Measurements from ENCODE around the gene APBA1.
"Not testable (repeated sequence)": the region's sequence is repeated elsewhere in the genome, so short reads cannot be mapped to it uniquely, and the experiment has no call there.

The APBA1 gene

GRCh38 chr9:69444021-69444420, 228.2 kb downstream of the APBA1 start:
- Histone ChIP-seq H3K27ac (ENCODE audit: insufficient read depth, low read length, poor library complexity, severe bottlenecking) (no peak overlapping the region), H3K4me3 (ENCODE audit: insufficient read depth, low read depth, low read length, poor library complexity, severe bottlenecking) (no peak overlapping the region), H3K27me3 (replicated peaks; ENCODE audit: control insufficient read depth, insufficient read depth, low read length, poor library complexity, severe bottlenecking) (no peaks in the 10 kb centered on the region), H3K4me1 (ENCODE audit: control insufficient read depth, insufficient read depth, low read length, poor library complexity, severe bottlenecking) (no peaks in the 10 kb centered on the region), H3K9me3 (ENCODE audit: control insufficient read depth, low read length) (no peaks in the 10 kb centered on the region), H3K36me3 (ENCODE audit: control insufficient read depth, insufficient read depth, low read length) (no peaks in the 10 kb centered on the region)
- DNase-seq = no peak

DNA sequence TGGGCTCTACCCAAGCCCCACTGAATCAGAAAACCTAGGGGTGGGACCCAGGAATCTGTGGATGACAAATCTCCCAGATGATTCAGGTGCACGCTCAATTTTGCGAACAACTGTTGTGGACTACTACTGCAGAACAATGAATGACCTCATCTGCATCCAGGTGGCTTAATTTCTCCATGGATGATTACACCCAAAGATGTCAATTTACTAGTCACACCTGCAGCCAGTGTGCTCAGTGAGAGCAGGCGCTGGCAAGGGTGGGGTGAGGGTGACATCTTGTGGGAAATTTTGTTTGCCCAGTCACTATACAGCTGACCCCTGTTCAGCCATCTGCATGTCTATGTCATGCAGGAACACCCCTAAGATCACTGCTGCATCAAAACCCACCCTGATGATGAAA, 229.0 kb downstream of the APBA1 start:
- DNase-seq = no peak
- H3K36me3 ChIP-seq (ENCODE audit: control insufficient read depth, insufficient read depth, low read length) = no peaks in the 10 kb centered on the region
- H3K4me1 ChIP-seq (ENCODE audit: control insufficient read depth, insufficient read depth, low read length, poor library complexity, severe bottlenecking) = no peaks in the 10 kb centered on the region
- no peaks in the 10 kb centered on the region for H3K9me3 ChIP-seq (ENCODE audit: control insufficient read depth, low read length)
- H3K27me3 ChIP-seq (replicated peaks; ENCODE audit: control insufficient read depth, insufficient read depth, low read length, poor library complexity, severe bottlenecking) = no peaks in the 10 kb centered on the region
- no peak overlapping the region for H3K27ac ChIP-seq (ENCODE audit: insufficient read depth, low read length, poor library complexity, severe bottlenecking)
- H3K4me3 ChIP-seq (ENCODE audit: insufficient read depth, low read depth, low read length, poor library complexity, severe bottlenecking) = no peak overlapping the region

DNA sequence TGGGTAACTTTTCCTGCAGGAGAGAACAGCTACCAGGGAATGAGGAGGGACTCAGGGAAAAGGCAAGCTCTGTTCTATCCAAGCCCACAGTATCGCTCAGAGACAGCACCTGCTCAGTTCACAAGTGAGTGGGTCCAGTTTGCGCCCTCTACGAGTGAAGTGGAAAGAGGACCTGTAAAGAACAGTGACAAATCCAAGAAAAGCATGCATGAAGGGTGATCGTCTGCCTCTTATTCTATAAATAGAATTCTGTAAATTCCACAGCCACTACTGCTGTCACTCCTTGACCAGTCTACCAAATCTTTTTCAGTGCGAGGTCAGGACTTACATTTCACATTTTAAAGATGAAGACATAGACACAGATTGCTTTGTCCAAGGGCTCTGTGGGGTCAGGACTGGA, 229.7 kb downstream of the APBA1 start:
- H3K36me3 ChIP-seq (ENCODE audit: control insufficient read depth, insufficient read depth, low read length) = no peaks in the 10 kb centered on the region
- no peak overlapping the region for H3K4me3 ChIP-seq (ENCODE audit: insufficient read depth, low read depth, low read length, poor library complexity, severe bottlenecking)
- no peaks in the 10 kb centered on the region for H3K9me3 ChIP-seq (ENCODE audit: control insufficient read depth, low read length)
- DNase-seq = no peak
- H3K4me1 ChIP-seq (ENCODE audit: control insufficient read depth, insufficient read depth, low read length, poor library complexity, severe bottlenecking) = no peaks in the 10 kb centered on the region
- no peaks in the 10 kb centered on the region for H3K27me3 ChIP-seq (replicated peaks; ENCODE audit: control insufficient read depth, insufficient read depth, low read length, poor library complexity, severe bottlenecking)
- H3K27ac ChIP-seq (ENCODE audit: insufficient read depth, low read length, poor library complexity, severe bottlenecking) = no peak overlapping the region

DNA sequence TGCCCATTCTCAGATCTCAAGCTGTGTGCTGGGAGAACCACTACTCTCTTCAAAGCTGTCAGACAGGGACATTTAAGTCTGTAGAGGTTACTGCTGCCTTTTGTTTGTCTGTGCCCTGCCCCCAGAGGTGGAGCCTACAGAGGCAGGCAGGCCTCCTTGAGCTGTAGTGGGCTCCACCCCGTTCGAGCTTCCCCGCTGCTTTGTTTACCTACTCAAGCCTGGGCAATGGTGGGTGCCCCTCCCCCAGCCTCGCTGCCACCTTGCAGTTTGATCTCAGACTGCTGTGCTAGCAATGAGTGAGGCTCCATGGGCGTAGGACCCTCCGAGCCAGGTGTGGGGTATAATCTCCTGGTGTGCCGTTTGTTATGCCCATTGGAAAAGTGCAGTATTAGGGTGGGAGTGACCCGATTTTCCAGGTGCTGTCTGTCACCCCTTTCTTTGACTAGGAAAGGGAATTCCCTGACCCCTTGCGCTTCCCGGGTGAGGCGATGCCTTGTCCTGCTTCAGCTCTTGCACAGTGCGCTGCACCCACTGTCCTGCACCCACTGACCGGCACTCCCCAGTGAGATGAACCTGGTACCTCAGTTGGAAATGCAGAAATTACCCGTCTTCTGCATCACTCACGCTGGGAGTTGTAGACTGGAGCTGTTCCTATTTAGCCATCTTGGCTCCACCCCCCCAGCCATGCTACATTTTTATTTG, 231.8 kb downstream of the APBA1 start:
- not testable (repeated sequence) for H3K4me1 ChIP-seq (ENCODE audit: control insufficient read depth, insufficient read depth, low read length, poor library complexity, severe bottlenecking); H3K27me3 ChIP-seq (replicated peaks; ENCODE audit: control insufficient read depth, insufficient read depth, low read length, poor library complexity, severe bottlenecking); H3K4me3 ChIP-seq (ENCODE audit: insufficient read depth, low read depth, low read length, poor library complexity, severe bottlenecking); H3K36me3 ChIP-seq (ENCODE audit: control insufficient read depth, insufficient read depth, low read length); H3K27ac ChIP-seq (ENCODE audit: insufficient read depth, low read length, poor library complexity, severe bottlenecking); DNase-seq; H3K9me3 ChIP-seq (ENCODE audit: control insufficient read depth, low read length)

GRCh38 chr9:69439654-69440053, 232.5 kb downstream of the APBA1 start:
- not testable (repeated sequence) for H3K27me3 ChIP-seq (replicated peaks; ENCODE audit: control insufficient read depth, insufficient read depth, low read length, poor library complexity, severe bottlenecking); H3K4me3 ChIP-seq (ENCODE audit: insufficient read depth, low read depth, low read length, poor library complexity, severe bottlenecking); H3K9me3 ChIP-seq (ENCODE audit: control insufficient read depth, low read length); H3K27ac ChIP-seq (ENCODE audit: insufficient read depth, low read length, poor library complexity, severe bottlenecking); H3K36me3 ChIP-seq (ENCODE audit: control insufficient read depth, insufficient read depth, low read length); H3K4me1 ChIP-seq (ENCODE audit: control insufficient read depth, insufficient read depth, low read length, poor library complexity, severe bottlenecking); DNase-seq

DNA sequence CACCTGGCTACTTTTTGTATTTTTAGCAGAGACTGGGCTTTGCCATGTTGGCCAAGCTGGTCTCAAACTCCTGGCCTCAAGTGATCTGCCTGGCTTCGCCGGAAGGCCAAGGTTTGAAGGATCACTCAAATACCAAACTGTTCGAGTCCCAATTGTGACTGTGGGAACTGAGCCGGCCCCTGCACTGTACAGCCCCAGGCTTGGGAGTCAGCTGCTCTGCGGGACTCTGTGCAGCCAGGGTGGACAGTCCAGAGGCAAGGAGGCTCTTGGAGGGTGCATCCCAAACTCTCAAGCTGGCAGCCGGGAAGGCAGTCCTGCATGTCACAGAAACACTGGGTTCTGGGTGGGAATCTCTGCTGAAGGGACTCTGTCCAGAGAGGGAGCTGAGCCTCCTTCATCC, 238.2 kb downstream of the APBA1 start:
- Histone ChIP-seq H3K4me3 (ENCODE audit: insufficient read depth, low read depth, low read length, poor library complexity, severe bottlenecking) (no peak overlapping the region), H3K36me3 (ENCODE audit: control insufficient read depth, insufficient read depth, low read length) (no peaks in the 10 kb centered on the region), H3K9me3 (ENCODE audit: control insufficient read depth, low read length) (no peaks in the 10 kb centered on the region), H3K27ac (ENCODE audit: insufficient read depth, low read length, poor library complexity, severe bottlenecking) (no peak overlapping the region), H3K4me1 (ENCODE audit: control insufficient read depth, insufficient read depth, low read length, poor library complexity, severe bottlenecking) (no peaks in the 10 kb centered on the region), H3K27me3 (replicated peaks; ENCODE audit: control insufficient read depth, insufficient read depth, low read length, poor library complexity, severe bottlenecking) (no peaks in the 10 kb centered on the region)
- no peak for DNase-seq

GRCh38 chr9:69433392-69433791, 238.8 kb downstream of the APBA1 start:
- Histone ChIP-seq H3K27ac (ENCODE audit: insufficient read depth, low read length, poor library complexity, severe bottlenecking) (no peak overlapping the region), H3K9me3 (ENCODE audit: control insufficient read depth, low read length) (no peaks in the 10 kb centered on the region), H3K36me3 (ENCODE audit: control insufficient read depth, insufficient read depth, low read length) (no peaks in the 10 kb centered on the region), H3K4me1 (ENCODE audit: control insufficient read depth, insufficient read depth, low read length, poor library complexity, severe bottlenecking) (no peaks in the 10 kb centered on the region), H3K4me3 (ENCODE audit: insufficient read depth, low read depth, low read length, poor library complexity, severe bottlenecking) (no peak overlapping the region), H3K27me3 (replicated peaks; ENCODE audit: control insufficient read depth, insufficient read depth, low read length, poor library complexity, severe bottlenecking) (no peaks in the 10 kb centered on the region)
- no peak for DNase-seq

GRCh38 chr9:69432623-69433022, 239.5 kb downstream of the APBA1 start:
- no peaks in the 10 kb centered on the region for H3K36me3 ChIP-seq (ENCODE audit: control insufficient read depth, insufficient read depth, low read length)
- no peaks in the 10 kb centered on the region for H3K4me1 ChIP-seq (ENCODE audit: control insufficient read depth, insufficient read depth, low read length, poor library complexity, severe bottlenecking)
- no peaks in the 10 kb centered on the region for H3K27me3 ChIP-seq (replicated peaks; ENCODE audit: control insufficient read depth, insufficient read depth, low read length, poor library complexity, severe bottlenecking)
- no peak for DNase-seq
- H3K9me3 ChIP-seq (ENCODE audit: control insufficient read depth, low read length) = no peaks in the 10 kb centered on the region
- H3K4me3 ChIP-seq (ENCODE audit: insufficient read depth, low read depth, low read length, poor library complexity, severe bottlenecking) = no peak overlapping the region
- no peak overlapping the region for H3K27ac ChIP-seq (ENCODE audit: insufficient read depth, low read length, poor library complexity, severe bottlenecking)

GRCh38 chr9:69431777-69432176, 240.4 kb downstream of the APBA1 start:
- no peaks in the 10 kb centered on the region for H3K27me3 ChIP-seq (replicated peaks; ENCODE audit: control insufficient read depth, insufficient read depth, low read length, poor library complexity, severe bottlenecking)
- H3K4me1 ChIP-seq (ENCODE audit: control insufficient read depth, insufficient read depth, low read length, poor library complexity, severe bottlenecking) = no peaks in the 10 kb centered on the region
- DNase-seq = no peak
- no peak overlapping the region for H3K4me3 ChIP-seq (ENCODE audit: insufficient read depth, low read depth, low read length, poor library complexity, severe bottlenecking)
- no peaks in the 10 kb centered on the region for H3K36me3 ChIP-seq (ENCODE audit: control insufficient read depth, insufficient read depth, low read length)
- H3K27ac ChIP-seq (ENCODE audit: insufficient read depth, low read length, poor library complexity, severe bottlenecking) = no peak overlapping the region
- H3K9me3 ChIP-seq (ENCODE audit: control insufficient read depth, low read length) = no peaks in the 10 kb centered on the region

DNA sequence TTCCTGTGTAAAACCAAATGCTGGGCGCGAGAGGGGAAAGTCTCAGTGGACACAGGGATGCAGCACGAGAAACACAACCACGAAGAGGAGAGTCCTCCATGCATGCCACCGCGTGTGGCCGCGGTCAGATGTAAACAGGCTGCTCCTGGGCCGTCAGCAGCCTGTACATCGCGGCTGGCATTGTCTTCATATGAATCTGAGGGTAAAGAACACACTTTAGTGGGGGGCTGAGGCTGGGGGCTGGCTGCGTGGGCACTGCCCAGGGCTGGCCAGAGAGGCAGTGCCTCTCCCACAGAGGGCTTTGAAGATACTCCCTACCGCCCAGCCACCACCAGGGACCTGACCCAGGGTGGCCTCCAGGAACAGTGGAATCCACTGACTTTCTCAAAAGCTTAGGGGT, 241.0 kb downstream of the APBA1 start:
- Histone ChIP-seq H3K27me3 (replicated peaks; ENCODE audit: control insufficient read depth, insufficient read depth, low read length, poor library complexity, severe bottlenecking) (no peaks in the 10 kb centered on the region), H3K36me3 (ENCODE audit: control insufficient read depth, insufficient read depth, low read length) (no peaks in the 10 kb centered on the region), H3K4me3 (ENCODE audit: insufficient read depth, low read depth, low read length, poor library complexity, severe bottlenecking) (no peak overlapping the region), H3K27ac (ENCODE audit: insufficient read depth, low read length, poor library complexity, severe bottlenecking) (no peak overlapping the region), H3K4me1 (ENCODE audit: control insufficient read depth, insufficient read depth, low read length, poor library complexity, severe bottlenecking) (no peaks in the 10 kb centered on the region), H3K9me3 (ENCODE audit: control insufficient read depth, low read length) (no peaks in the 10 kb centered on the region)
- DNase-seq = no peak

Data from effector memory CD4-positive, alpha-beta T cell (primary cell).